Loucy (cell line): ENCODE data around the gene SMC6.

ENCODE experiments used
- CTCF ChIP-seq: fragments of 200-600 bp; sonication (generic); conservative IDR thresholded peaks from 2 replicates; pipeline ENCODE4 v1.5.1; 2014; ENCODE audit warnings: mild to moderate bottlenecking, antibody characterized with exemption, low read length
- EZH2phosphoT487 ChIP-seq: fragments of 200-600 bp; IDR thresholded peaks from 2 replicates; pipeline ENCODE4 v1.6.1; 2018; ENCODE audit warnings: antibody characterized with exemption, mild to moderate bottlenecking, moderate library complexity, borderline replicate concordance

- peak; percentile 87 for TF ChIP-seq CTCF
- TF ChIP-seq EZH2phosphoT487: no peak
Measured at GRCh38 chr2:17646081-17646554, 107.5 kb downstream of the SMC6 start.
